ENCODE results near the gene BUB1. TPM values are rescaled to one million over a fixed set of nuclear protein-coding genes. Genes with fewer than 3 reads are reported as not detected.

BUB1 gene
- total RNA-seq, 1 donor from 2014 or later: 0.66 TPM

GRCh38 chr2:110682872-110683271 is 5.0 kb upstream of the BUB1 start:
- no peak for TF ChIP-seq CTCF (IDR thresholded peaks at IDR 0.05; ENCODE audit: borderline replicate concordance)
- intact Hi-C loops (cut with micrococcal nuclease): no loop called here
- Histone ChIP-seq H3K9me3 (replicated peaks) (peaks cover 10% of the 10 kb centered on the region), H3K4me3 (no peak overlapping the region), H3K27ac (replicated peaks) (no peak overlapping the region), H3K4me1 (peaks cover 15% of the 10 kb centered on the region), H3K36me3 (no peaks in the 10 kb centered on the region), H3K27me3 (ENCODE audit: low read depth) (peaks cover 6% of the 10 kb centered on the region)
- DNase-seq: no peak

- TF ChIP-seq CTCF (IDR thresholded peaks at IDR 0.05; ENCODE audit: borderline replicate concordance): no peak
- H3K9me3 ChIP-seq (replicated peaks): peaks cover 5% of the 10 kb centered on the region
- H3K36me3 ChIP-seq: no peaks in the 10 kb centered on the region
- no peak for DNase-seq
- peaks cover 21% of the 10 kb centered on the region for H3K4me1 ChIP-seq
- H3K27ac ChIP-seq (replicated peaks): no peak overlapping the region
- no peak overlapping the region for H3K4me3 ChIP-seq
- H3K27me3 ChIP-seq (ENCODE audit: low read depth): peaks cover 2% of the 10 kb centered on the region
- intact Hi-C loops (cut with micrococcal nuclease): no loop called here
These were observed 4.4 kb upstream of the BUB1 start for GRCh38 chr2:110682267-110682666.

GRCh38 chr2:110680709-110681108 is 2.8 kb upstream of the BUB1 start:
- intact Hi-C loops (cut with micrococcal nuclease): no loop called here
- Histone ChIP-seq H3K4me3 (no peak overlapping the region), H3K27me3 (ENCODE audit: low read depth) (no peaks in the 10 kb centered on the region), H3K9me3 (replicated peaks) (no peaks in the 10 kb centered on the region), H3K36me3 (no peaks in the 10 kb centered on the region), H3K4me1 (peaks cover 24% of the 10 kb centered on the region), H3K27ac (replicated peaks) (no peak overlapping the region)
- no peak for DNase-seq
- no peak for TF ChIP-seq CTCF (IDR thresholded peaks at IDR 0.05; ENCODE audit: borderline replicate concordance)

GRCh38 chr2:110679865-110680264 is 2.0 kb upstream of the BUB1 start:
- DNase-seq: no peak
- Histone ChIP-seq H3K4me3 (no peak overlapping the region), H3K9me3 (replicated peaks) (no peaks in the 10 kb centered on the region), H3K27ac (replicated peaks) (no peak overlapping the region), H3K4me1 (peaks cover 31% of the 10 kb centered on the region), H3K27me3 (ENCODE audit: low read depth) (no peaks in the 10 kb centered on the region), H3K36me3 (no peaks in the 10 kb centered on the region)
- intact Hi-C loops (cut with micrococcal nuclease): no loop called here
- TF ChIP-seq CTCF (IDR thresholded peaks at IDR 0.05; ENCODE audit: borderline replicate concordance): no peak

- intact Hi-C loops (cut with micrococcal nuclease): no loop called here
- H3K27ac ChIP-seq (replicated peaks): no peak overlapping the region
- H3K36me3 ChIP-seq: no peaks in the 10 kb centered on the region
- H3K9me3 ChIP-seq (replicated peaks): no peaks in the 10 kb centered on the region
- TF ChIP-seq CTCF (IDR thresholded peaks at IDR 0.05; ENCODE audit: borderline replicate concordance): no peak
- H3K27me3 ChIP-seq (ENCODE audit: low read depth): no peaks in the 10 kb centered on the region
- no peak for DNase-seq
- H3K4me3 ChIP-seq: peak overlapping the region; percentile 76
- peaks cover 35% of the 10 kb centered on the region for H3K4me1 ChIP-seq
These were observed 1.5 kb upstream of the BUB1 start for GRCh38 chr2:110679337-110679707.
